ENCODE measurements around the gene ICAM1. TPM values are rescaled to one million over a fixed set of nuclear protein-coding genes. Genes with fewer than 3 reads are reported as not detected.

ICAM1 gene
- total RNA-seq, 2 donors from 2014 or later: 41.4 to 160 TPM

GRCh38 chr19:10292789-10293636 lies 22.1 kb downstream of the ICAM1 start:
- peaks cover 36% of the 10 kb centered on the region for H3K27me3 ChIP-seq (replicated peaks; ENCODE audit: insufficient read depth)
- H3K27ac ChIP-seq: peak overlapping the region in 1 of 2 donors; percentile 28
- H3K4me3 ChIP-seq: peak overlapping the region; percentile 74
- TF ChIP-seq CTCF (IDR thresholded peaks at IDR 0.05): no peak
- DNase-seq (ENCODE audit: low spot score) (no peak), ATAC-seq (ENCODE audit: insufficient number of reproducible peaks, low FRiP score, low read depth) (no peak)
- H3K4me1 ChIP-seq (ENCODE audit: control insufficient read depth in 1 of 2, low read depth in 2 of 2): peaks cover 39 to 53% of the 10 kb centered on the region in 2 donors
- no peaks in the 10 kb centered on the region for H3K36me3 ChIP-seq
- no peaks in the 10 kb centered on the region for H3K9me3 ChIP-seq

GRCh38 chr19:10293637-10294367 lies 22.9 kb downstream of the ICAM1 start:
- peaks cover 36% of the 10 kb centered on the region for H3K27me3 ChIP-seq (replicated peaks; ENCODE audit: insufficient read depth)
- H3K27ac ChIP-seq: no peak overlapping the region
- ATAC-seq (ENCODE audit: insufficient number of reproducible peaks, low FRiP score, low read depth) (no peak), DNase-seq (ENCODE audit: low spot score) (no peak)
- H3K4me3 ChIP-seq: no peak overlapping the region
- peaks cover 35 to 49% of the 10 kb centered on the region in 2 donors for H3K4me1 ChIP-seq (ENCODE audit: control insufficient read depth in 1 of 2, low read depth in 2 of 2)
- no peak for TF ChIP-seq CTCF (IDR thresholded peaks at IDR 0.05)
- no peaks in the 10 kb centered on the region for H3K36me3 ChIP-seq
- H3K9me3 ChIP-seq: no peaks in the 10 kb centered on the region

- Histone ChIP-seq H3K27me3 (replicated peaks; ENCODE audit: insufficient read depth) (peaks cover 33% of the 10 kb centered on the region), H3K27ac (no peak overlapping the region), H3K4me1 (ENCODE audit: control insufficient read depth in 1 of 2, low read depth in 2 of 2) (peaks cover 30 to 44% of the 10 kb centered on the region in 2 donors), H3K9me3 (no peaks in the 10 kb centered on the region), H3K4me3 (no peak overlapping the region), H3K36me3 (no peaks in the 10 kb centered on the region)
- no peak for TF ChIP-seq CTCF (IDR thresholded peaks at IDR 0.05)
- DNase-seq (ENCODE audit: low spot score) (no peak), ATAC-seq (ENCODE audit: insufficient number of reproducible peaks, low FRiP score, low read depth) (no peak)
Measured at GRCh38 chr19:10294368-10294697, 23.4 kb downstream of the ICAM1 start.

- Histone ChIP-seq H3K27ac (no peak overlapping the region), H3K9me3 (no peaks in the 10 kb centered on the region), H3K4me1 (ENCODE audit: control insufficient read depth in 1 of 2, low read depth in 2 of 2) (peaks cover 23 to 33% of the 10 kb centered on the region in 2 donors), H3K27me3 (replicated peaks; ENCODE audit: insufficient read depth) (peaks cover 32% of the 10 kb centered on the region), H3K4me3 (peak overlapping the region; percentile 55), H3K36me3 (no peaks in the 10 kb centered on the region)
- no peak for TF ChIP-seq CTCF (IDR thresholded peaks at IDR 0.05)
- DNase-seq (ENCODE audit: low spot score) (no peak), ATAC-seq (ENCODE audit: insufficient number of reproducible peaks, low FRiP score, low read depth) (no peak)
Measured at GRCh38 chr19:10295305-10295846, 24.5 kb downstream of the ICAM1 start.

All from thoracic aorta (tissue), 2 donors.